Measurements from ENCODE around the gene ADAMTS9.

ADAMTS9 gene

DNA sequence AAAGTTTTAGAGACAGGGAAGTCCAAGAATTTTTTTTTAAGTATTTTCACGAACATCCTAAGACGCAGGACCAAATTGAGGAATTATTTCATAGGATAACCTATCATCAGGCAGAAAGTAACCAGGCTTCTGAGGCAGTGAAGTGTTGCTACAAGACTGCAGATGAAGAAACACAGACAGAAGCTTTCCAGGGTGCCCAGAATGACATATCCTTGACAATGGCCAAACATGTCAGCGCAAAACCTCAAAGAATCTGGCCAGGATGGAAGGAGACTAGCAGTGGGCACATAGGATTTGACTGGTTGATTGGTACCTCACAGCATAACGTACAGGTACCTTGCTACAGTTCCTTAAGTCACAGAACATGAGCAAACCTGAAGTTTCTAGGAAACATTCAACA lies 7.5 kb downstream of the ADAMTS9 start:
- no peaks in the 10 kb centered on the region for H3K4me1 ChIP-seq (ENCODE audit: insufficient read depth, low read length)
- no peak overlapping the region for H2AFZ ChIP-seq (ENCODE audit: low read depth, low read length)
- peaks cover 13% of the 10 kb centered on the region for H3K27me3 ChIP-seq (ENCODE audit: insufficient read depth, low read length)
- no peaks in the 10 kb centered on the region for H3K9me3 ChIP-seq (ENCODE audit: low read length)
- no peaks in the 10 kb centered on the region for H3K36me3 ChIP-seq (ENCODE audit: insufficient read depth, low read length)
- H3K4me3 ChIP-seq (ENCODE audit: low read length) = no peak overlapping the region

DNA sequence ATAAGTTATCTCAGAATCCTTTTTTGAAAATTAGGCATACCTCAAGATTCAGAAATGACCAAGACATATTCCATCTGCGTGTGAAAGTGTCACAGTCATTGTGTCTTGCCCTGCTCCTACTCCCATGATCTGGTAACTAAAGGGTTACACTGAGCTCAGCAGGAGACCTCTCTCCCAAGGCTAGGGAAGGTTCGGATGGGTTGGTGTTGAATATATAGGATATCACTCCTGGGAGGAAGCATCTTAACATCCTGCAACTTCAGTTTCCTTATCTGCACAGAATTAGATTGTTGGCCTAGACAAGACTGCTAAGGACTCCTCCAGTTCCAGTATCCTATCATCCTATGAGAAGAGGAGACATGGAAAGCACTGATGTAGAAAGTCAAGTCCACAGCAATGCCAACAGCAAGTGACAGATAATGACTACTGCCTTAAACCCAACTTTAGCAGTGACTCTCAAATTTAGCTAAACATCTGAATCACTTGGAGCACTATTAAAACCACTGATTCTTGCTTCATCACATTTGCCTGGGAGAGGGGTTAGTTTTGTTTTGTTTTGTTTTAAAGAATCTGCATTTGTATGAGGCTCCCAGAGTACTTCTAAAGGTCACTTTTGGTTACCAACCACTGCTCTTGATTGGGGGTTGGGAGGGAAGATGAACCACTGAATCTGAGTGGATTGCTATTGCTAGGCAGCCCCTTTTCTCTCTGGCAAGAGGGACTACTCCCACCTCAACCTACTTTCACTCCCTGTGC lies 9.7 kb downstream of the ADAMTS9 start:
- Histone ChIP-seq H3K4me1 (ENCODE audit: insufficient read depth, low read length) (no peaks in the 10 kb centered on the region), H3K36me3 (ENCODE audit: insufficient read depth, low read length) (no peaks in the 10 kb centered on the region)

DNA sequence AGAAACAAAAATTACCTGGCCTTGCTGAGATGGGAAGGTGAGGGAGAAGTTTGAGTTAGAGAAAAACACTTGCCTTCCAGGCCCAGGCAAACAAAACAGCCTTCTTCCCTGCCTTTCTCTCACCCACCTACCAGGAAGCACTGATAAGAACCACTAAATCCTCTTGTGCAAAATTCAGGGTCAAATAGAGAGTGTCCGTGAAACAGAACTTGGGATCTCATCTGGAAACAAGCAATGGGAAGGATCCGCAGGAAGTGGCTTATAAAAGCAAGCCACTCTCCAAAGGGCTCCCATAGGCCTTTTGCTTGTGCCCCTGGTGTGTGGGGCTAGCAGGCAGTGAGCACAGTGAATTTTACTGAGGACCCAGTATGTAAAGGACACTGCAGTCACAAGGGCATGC lies 11.0 kb downstream of the ADAMTS9 start:
- H3K4me3 ChIP-seq (ENCODE audit: low read length) = no peak overlapping the region
- H3K4me1 ChIP-seq (ENCODE audit: insufficient read depth, low read length) = no peaks in the 10 kb centered on the region
- no peak overlapping the region for H2AFZ ChIP-seq (ENCODE audit: low read depth, low read length)
- no peaks in the 10 kb centered on the region for H3K9me3 ChIP-seq (ENCODE audit: low read length)
- H3K27me3 ChIP-seq (ENCODE audit: insufficient read depth, low read length) = no peaks in the 10 kb centered on the region
- H3K36me3 ChIP-seq (ENCODE audit: insufficient read depth, low read length) = no peaks in the 10 kb centered on the region

More for the DNA sequence above, 9.7 kb downstream of the ADAMTS9 start:
- Histone ChIP-seq H3K9me3 (ENCODE audit: low read length) (no peaks in the 10 kb centered on the region), H2AFZ (ENCODE audit: low read depth, low read length) (no peak overlapping the region), H3K27me3 (ENCODE audit: insufficient read depth, low read length) (no peaks in the 10 kb centered on the region), H3K4me3 (ENCODE audit: low read length) (no peak overlapping the region)

DNA sequence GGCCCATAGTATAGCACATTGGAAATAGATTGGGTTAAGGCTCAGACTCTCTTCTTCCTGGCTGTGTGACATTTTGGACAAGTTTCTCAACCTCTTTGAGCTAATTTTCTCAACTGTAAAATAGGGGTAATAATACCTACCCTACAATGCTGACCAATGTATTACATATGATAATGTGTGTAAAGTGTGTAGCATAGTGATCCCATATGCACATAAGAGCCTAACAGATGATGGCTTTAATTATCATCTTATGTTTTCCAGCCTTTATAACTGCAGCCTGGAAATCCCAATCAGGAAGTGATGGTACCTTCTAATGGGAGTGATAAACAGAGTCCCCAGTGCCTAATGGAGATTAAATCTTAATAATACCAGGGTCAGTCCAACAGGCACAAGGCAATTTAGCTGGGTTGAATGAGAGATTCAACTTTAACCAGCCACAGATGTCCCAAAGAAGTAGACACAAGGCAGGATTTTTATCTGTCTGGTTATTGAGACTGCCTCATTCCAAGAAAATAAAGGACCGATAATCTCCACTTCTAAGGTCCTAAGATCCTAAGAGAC lies 12.0 kb downstream of the ADAMTS9 start:
- no peaks in the 10 kb centered on the region for H3K36me3 ChIP-seq (ENCODE audit: insufficient read depth, low read length)
- H3K4me1 ChIP-seq (ENCODE audit: insufficient read depth, low read length) = no peaks in the 10 kb centered on the region
- no peak overlapping the region for H3K4me3 ChIP-seq (ENCODE audit: low read length)
- no peaks in the 10 kb centered on the region for H3K9me3 ChIP-seq (ENCODE audit: low read length)
- H3K27me3 ChIP-seq (ENCODE audit: insufficient read depth, low read length) = no peaks in the 10 kb centered on the region
- H2AFZ ChIP-seq (ENCODE audit: low read depth, low read length) = no peak overlapping the region

DNA sequence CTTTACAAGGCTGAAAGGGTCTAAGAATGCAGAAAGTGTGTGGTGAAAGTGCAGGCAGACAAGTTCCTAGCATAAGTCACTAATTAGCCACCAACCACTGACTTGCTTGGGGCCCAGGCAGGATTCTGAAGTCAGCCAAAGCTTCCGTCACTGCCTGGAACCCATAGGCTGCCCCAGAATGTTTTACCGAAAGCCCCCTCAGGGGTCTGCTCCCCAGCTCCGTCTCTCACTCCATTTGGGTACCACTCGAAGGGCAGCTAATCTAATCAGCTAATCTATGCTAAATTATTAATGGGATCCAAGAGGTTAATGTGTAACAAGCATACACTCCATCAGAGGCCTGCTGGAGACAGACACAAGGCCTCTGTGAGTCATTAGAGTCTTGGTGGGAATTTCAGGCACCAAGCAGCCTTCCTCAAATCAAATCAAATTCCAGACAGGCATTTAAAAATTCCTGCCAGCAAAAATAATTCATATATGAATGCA lies 13.2 kb downstream of the ADAMTS9 start:
- Histone ChIP-seq H3K36me3 (ENCODE audit: insufficient read depth, low read length) (no peaks in the 10 kb centered on the region), H2AFZ (ENCODE audit: low read depth, low read length) (no peak overlapping the region), H3K4me1 (ENCODE audit: insufficient read depth, low read length) (no peaks in the 10 kb centered on the region), H3K27me3 (ENCODE audit: insufficient read depth, low read length) (no peaks in the 10 kb centered on the region), H3K9me3 (ENCODE audit: low read length) (no peaks in the 10 kb centered on the region), H3K4me3 (ENCODE audit: low read length) (no peak overlapping the region)

DNA sequence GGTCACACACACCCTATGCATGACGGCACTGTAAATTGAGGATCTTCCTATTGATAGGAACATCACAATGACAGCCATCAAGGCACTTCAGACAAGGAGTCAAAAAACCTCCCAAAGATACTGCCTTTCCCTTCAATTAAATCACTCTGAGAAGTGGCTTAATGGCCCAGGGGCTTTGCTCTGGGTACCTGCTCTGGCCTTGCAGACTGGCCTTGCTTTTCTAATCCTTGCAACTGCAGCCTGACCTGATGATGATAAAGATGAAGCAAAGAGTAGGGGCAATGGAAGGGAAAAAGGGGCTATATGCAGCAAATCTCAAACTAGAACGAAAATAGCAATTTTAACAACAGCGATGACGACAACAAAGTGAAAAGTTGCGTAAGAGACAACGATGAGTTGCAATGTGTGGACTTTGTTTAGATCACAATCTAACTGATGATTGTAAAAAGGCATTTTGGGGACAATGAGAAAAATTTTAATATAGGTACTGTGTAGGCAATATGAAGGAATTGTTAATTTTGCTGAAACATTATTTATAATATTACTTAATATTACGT lies 14.6 kb downstream of the ADAMTS9 start:
- Histone ChIP-seq H3K4me3 (ENCODE audit: low read length) (no peak overlapping the region), H2AFZ (ENCODE audit: low read depth, low read length) (no peak overlapping the region), H3K27me3 (ENCODE audit: insufficient read depth, low read length) (no peaks in the 10 kb centered on the region), H3K9me3 (ENCODE audit: low read length) (no peaks in the 10 kb centered on the region), H3K4me1 (ENCODE audit: insufficient read depth, low read length) (no peaks in the 10 kb centered on the region), H3K36me3 (ENCODE audit: insufficient read depth, low read length) (no peaks in the 10 kb centered on the region)

DNA sequence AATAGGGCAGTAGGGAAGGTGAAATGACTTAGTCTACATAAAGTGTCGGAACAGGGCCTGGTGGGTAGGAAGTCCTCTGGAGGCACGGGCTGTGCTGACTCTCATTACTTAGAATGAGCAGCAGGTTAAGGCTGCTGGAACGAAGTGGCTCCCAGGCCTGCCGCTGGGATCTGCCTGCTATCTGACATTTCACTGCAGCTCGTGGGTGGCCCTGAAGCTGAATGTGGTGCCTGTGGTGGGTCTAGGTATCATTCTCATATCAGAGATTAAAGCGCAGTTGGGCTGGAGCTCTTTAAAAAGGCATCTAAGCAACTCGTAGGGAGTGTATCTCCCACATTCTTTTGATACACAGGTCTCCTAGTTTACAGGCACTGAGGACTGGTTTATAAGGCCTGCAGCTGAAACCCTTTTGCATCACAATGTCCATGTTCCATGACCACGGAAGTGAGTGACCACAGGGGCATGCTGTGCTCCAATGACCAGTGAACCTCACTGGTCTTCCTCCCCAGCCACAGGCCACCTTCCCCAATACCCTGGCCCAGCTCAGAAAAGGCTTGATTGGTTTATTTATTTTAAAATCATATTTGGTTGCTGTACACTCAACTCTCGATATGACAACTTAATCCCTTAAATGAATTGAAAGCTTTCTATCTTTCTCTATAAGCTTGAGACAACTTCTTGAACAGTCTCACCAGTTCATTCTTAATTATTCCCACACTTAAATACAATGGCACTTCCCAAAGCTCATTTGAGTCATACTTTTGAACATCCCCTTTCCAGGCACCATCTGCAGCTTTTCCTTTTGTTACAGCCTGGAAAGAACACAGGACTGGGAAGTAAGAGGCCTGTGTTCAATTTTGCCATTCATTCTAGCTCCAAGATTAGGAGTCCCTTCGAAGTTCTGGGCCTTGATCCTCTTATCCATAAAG lies 19.0 kb downstream of the ADAMTS9 start:
- Histone ChIP-seq H2AFZ (ENCODE audit: low read depth, low read length) (no peak overlapping the region), H3K4me3 (ENCODE audit: low read length) (no peak overlapping the region), H3K27me3 (ENCODE audit: insufficient read depth, low read length) (no peaks in the 10 kb centered on the region), H3K9me3 (ENCODE audit: low read length) (no peaks in the 10 kb centered on the region), H3K36me3 (ENCODE audit: insufficient read depth, low read length) (no peaks in the 10 kb centered on the region), H3K4me1 (ENCODE audit: insufficient read depth, low read length) (no peaks in the 10 kb centered on the region)

DNA sequence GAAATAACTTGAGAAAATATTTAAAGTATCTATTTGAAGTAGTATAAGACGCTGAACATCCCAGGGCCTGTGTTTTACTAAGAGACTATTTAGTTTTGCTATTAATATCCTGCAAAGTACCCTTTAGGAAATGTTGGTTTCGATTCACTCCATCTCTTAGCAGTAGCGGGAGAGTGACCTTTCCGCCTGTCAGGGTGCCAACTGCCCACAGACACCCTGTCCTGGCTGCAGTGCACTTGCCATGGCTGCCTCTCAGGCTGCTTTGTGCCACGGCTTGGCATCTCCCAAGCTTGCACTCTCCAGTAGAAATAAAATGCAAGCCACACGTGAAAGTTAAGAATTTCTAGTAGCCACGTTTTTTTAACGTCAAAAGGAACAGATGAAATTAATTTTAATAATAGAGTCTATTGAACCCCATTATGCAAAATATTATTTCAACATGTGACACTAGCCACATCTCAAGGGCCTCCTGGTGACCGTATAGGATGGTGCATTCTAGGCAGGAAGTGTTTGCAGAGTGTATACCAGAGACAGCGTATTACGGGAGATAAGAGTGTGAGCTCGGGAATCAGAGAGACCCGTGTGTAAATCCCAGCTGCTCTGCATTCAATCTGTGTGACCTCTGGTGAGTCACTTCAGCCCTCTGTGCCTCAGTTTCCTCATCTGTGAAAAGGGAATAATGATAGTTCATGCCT lies 19.8 kb downstream of the ADAMTS9 start:
- Histone ChIP-seq H3K9me3 (ENCODE audit: low read length) (no peaks in the 10 kb centered on the region), H2AFZ (ENCODE audit: low read depth, low read length) (no peak overlapping the region), H3K36me3 (ENCODE audit: insufficient read depth, low read length) (no peaks in the 10 kb centered on the region), H3K27me3 (ENCODE audit: insufficient read depth, low read length) (no peaks in the 10 kb centered on the region), H3K4me1 (ENCODE audit: insufficient read depth, low read length) (no peaks in the 10 kb centered on the region), H3K4me3 (ENCODE audit: low read length) (no peak overlapping the region)

DNA sequence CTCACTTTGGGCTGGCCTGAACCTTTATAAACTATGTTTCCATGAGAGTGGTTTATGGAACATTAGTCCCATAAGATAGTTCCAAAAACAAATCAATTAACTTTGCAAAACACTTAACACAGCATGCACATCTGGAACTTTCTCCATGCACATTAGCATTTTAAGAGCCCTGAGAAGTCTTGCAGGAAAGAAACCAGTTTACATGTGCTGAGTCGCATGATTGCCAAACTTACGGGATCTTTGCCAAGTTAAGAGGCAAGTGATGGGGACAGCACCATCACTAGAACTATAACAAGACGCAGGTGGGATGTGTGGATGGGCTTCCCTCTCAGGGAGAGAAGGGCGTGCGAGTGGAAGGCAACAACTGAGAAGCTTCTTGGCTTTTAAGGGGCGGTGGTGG lies 20.7 kb downstream of the ADAMTS9 start:
- no peaks in the 10 kb centered on the region for H3K36me3 ChIP-seq (ENCODE audit: insufficient read depth, low read length)
- no peak overlapping the region for H2AFZ ChIP-seq (ENCODE audit: low read depth, low read length)
- H3K4me3 ChIP-seq (ENCODE audit: low read length) = no peak overlapping the region
- H3K27me3 ChIP-seq (ENCODE audit: insufficient read depth, low read length) = no peaks in the 10 kb centered on the region
- no peaks in the 10 kb centered on the region for H3K4me1 ChIP-seq (ENCODE audit: insufficient read depth, low read length)
- H3K9me3 ChIP-seq (ENCODE audit: low read length) = no peaks in the 10 kb centered on the region

DNA sequence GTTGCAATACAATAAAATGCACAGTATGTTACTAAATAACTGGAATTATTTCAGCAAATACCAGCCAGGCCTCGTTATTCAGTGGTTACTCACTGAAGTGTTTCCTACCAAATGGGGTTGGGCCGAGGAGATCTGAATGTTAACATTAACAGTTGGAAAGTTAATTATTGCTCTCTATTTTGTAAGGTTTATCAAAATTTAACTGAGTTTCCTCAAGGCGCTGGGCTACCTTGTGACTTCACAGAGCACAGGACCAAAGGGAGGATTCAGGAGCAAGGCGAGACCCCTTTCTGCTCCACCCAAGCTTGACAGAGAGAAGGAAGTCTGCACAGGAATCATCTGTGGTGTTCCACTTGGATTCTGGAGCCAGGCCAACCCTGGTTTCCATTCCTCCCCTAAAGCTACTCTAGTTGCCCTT lies 21.6 kb downstream of the ADAMTS9 start:
- Histone ChIP-seq H3K27me3 (ENCODE audit: insufficient read depth, low read length) (no peaks in the 10 kb centered on the region), H3K36me3 (ENCODE audit: insufficient read depth, low read length) (no peaks in the 10 kb centered on the region), H2AFZ (ENCODE audit: low read depth, low read length) (no peak overlapping the region), H3K4me3 (ENCODE audit: low read length) (no peak overlapping the region), H3K9me3 (ENCODE audit: low read length) (no peaks in the 10 kb centered on the region), H3K4me1 (ENCODE audit: insufficient read depth, low read length) (no peaks in the 10 kb centered on the region)

DNA sequence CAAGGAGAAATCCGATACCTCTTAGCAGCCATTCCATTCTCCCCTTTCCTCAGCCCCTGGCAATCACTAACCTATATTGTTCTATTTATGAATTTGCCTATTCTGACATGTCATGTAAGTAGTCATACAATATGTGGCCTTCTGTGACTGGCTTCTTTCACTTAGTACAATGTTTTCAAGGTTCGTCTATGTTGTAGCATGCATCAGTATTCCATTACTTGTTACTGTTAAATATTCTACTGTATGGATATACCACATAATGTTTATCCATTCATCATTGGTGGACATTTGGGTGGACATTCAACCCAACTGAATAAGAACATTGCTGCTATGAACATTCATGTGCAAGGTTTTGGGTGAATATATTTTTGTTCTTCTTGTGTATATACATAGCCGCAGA lies 23.4 kb downstream of the ADAMTS9 start:
- Histone ChIP-seq H3K27me3 (ENCODE audit: insufficient read depth, low read length) (no peaks in the 10 kb centered on the region), H3K4me3 (ENCODE audit: low read length) (no peak overlapping the region), H3K9me3 (ENCODE audit: low read length) (no peaks in the 10 kb centered on the region), H3K4me1 (ENCODE audit: insufficient read depth, low read length) (no peaks in the 10 kb centered on the region), H2AFZ (ENCODE audit: low read depth, low read length) (no peak overlapping the region), H3K36me3 (ENCODE audit: insufficient read depth, low read length) (no peaks in the 10 kb centered on the region)

DNA sequence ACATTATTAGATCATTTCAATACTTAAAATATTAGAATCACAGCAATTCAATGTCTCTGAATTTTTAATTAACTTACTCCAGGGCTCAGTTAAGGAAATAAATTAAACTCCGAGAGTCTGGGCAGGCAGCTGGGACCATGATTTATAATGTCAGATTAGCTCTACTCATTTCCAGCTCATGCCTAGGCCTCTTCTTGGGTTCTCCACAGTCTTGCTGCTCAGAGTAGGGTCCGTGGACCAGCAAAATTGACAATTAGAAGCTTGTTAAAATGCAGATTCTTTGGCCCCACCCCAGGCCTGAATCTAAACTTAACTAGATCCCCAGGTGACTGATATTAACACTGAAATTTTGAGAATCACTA lies 28.2 kb downstream of the ADAMTS9 start:
- Histone ChIP-seq H2AFZ (ENCODE audit: low read depth, low read length) (no peak overlapping the region), H3K4me3 (ENCODE audit: low read length) (no peak overlapping the region), H3K27me3 (ENCODE audit: insufficient read depth, low read length) (no peaks in the 10 kb centered on the region), H3K36me3 (ENCODE audit: insufficient read depth, low read length) (no peaks in the 10 kb centered on the region), H3K9me3 (ENCODE audit: low read length) (no peaks in the 10 kb centered on the region), H3K4me1 (ENCODE audit: insufficient read depth, low read length) (no peaks in the 10 kb centered on the region)
